ENCODE data around the gene VCAN. TPM values are rescaled to one million over a fixed set of nuclear protein-coding genes. Genes with fewer than 3 reads are reported as not detected.

VCAN gene
- total and polyA plus RNA-seq, 2 of the 8 experiments (the other 6 are each of a cell fraction or from before 2014, with no cell fraction given), result 146 to 404 TPM

DNA sequence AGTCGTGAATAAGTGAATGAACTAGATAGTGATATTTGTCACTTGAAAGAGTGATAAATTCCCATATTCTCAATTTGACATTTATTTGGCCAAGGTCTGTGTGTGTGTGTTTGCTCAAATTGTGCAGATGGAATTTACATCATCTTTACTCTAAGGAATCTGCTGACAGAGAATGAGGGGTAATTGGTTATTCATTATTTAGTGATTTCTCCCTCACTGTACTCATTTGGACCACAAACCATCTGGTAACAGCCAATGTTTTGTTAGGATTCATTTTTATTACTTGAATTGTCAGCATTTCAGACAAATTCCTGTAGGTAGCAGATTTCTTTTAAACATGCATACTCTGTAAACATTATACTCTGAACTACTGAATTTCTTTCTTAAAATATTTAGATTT, 15.6 kb downstream of the VCAN start (continued):
- TF ChIP-seq, protein P1, sequence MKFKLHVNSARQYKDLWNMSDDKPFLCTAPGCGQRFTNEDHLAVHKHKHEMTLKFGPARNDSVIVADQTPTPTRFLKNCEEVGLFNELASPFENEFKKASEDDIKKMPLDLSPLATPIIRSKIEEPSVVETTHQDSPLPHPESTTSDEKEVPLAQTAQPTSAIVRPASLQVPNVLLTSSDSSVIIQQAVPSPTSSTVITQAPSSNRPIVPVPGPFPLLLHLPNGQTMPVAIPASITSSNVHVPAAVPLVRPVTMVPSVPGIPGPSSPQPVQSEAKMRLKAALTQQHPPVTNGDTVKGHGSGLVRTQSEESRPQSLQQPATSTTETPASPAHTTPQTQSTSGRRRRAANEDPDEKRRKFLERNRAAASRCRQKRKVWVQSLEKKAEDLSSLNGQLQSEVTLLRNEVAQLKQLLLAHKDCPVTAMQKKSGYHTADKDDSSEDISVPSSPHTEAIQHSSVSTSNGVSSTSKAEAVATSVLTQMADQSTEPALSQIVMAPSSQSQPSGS (IDR thresholded peaks at IDR 0.05; ENCODE audit: low read length), result no peak
- TF ChIP-seq POLR2AphosphoS5 (IDR thresholded peaks at IDR 0.05; ENCODE audit: low read depth, low read length), result no peak
- TF ChIP-seq GTF2F1 (IDR thresholded peaks at IDR 0.05; ENCODE audit: borderline replicate concordance, low read depth, low read length), result no peak
- TF ChIP-seq CEBPB (IDR thresholded peaks at IDR 0.05; ENCODE audit: low read depth, low read length), result no peak
- TF ChIP-seq RFX5 (IDR thresholded peaks at IDR 0.05; ENCODE audit: borderline replicate concordance, low read depth, low read length), result no peak

Measured in H1 (cell line).